SK-N-SH (cell line): ENCODE data around the gene SMYD4.

Experiments
- CHD2 ChIP-seq: fragments of 150-350 bp; IDR thresholded peaks from 2 replicates; pipeline ENCODE4 v1.6.1; 2018; ENCODE audit warnings: low read length; ENCODE audit not compliant: partially characterized antibody
- EP300 ChIP-seq, 2 experiments: IDR thresholded peaks; 2 replicates each; pipeline versions ENCODE4 v1.4.0 to v1.6.1; 2012; ENCODE audit warnings: borderline replicate concordance in 1 of 2, low read depth in 1 of 2, low read length in 1 of 2
- EZH2phosphoT487 ChIP-seq: fragments of 200-600 bp; sonication (generic); IDR thresholded peaks from 2 replicates; pipeline ENCODE4 v1.6.1; 2017; ENCODE audit warnings: low read depth, mixed run types, mild to moderate bottlenecking, antibody characterized with exemption, moderate library complexity, borderline replicate concordance
- MEF2A ChIP-seq: IDR thresholded peaks from 2 replicates; pipeline ENCODE4 v1.4.0; 2012; ENCODE audit warnings: low read depth, borderline replicate concordance
- PBX3 ChIP-seq: IDR thresholded peaks from 2 replicates; pipeline ENCODE4; 2012
- POLR2AphosphoS5 ChIP-seq: IDR thresholded peaks from 2 replicates; pipeline ENCODE4 v1.6.1; 2012; ENCODE audit warnings: low read depth, low read length
- SIN3A ChIP-seq: IDR thresholded peaks from 2 replicates; pipeline ENCODE4 v1.6.1; 2012; ENCODE audit warnings: low read depth, mild to moderate bottlenecking, low read length, moderate library complexity, borderline replicate concordance
- SMC3 ChIP-seq: IDR thresholded peaks from 2 replicates; pipeline ENCODE4 v1.6.1; 2012; ENCODE audit warnings: low read depth, low read length, improper control_type of control experiment
- TCF12 ChIP-seq: IDR thresholded peaks from 2 replicates; pipeline ENCODE4 v1.4.0; 2012
- USF2 ChIP-seq: fragments of 150-350 bp; IDR thresholded peaks from 2 replicates; pipeline ENCODE4 v1.6.1; 2017; ENCODE audit warnings: antibody characterized with exemption, low read length, low read depth, borderline replicate concordance
- TF ChIP-seq, protein P1 (sequence below): fragments of 200-600 bp; sonication (generic); IDR thresholded peaks from 2 replicates; pipeline ENCODE4 v1.6.1; 2017; ENCODE audit warnings: antibody characterized with exemption, mild to moderate bottlenecking, moderate library complexity
- TF ChIP-seq, protein P2 (sequence below): IDR thresholded peaks from 2 replicates; pipeline ENCODE4 v1.4.0; 2012; ENCODE audit warnings: low read depth

DNA sequence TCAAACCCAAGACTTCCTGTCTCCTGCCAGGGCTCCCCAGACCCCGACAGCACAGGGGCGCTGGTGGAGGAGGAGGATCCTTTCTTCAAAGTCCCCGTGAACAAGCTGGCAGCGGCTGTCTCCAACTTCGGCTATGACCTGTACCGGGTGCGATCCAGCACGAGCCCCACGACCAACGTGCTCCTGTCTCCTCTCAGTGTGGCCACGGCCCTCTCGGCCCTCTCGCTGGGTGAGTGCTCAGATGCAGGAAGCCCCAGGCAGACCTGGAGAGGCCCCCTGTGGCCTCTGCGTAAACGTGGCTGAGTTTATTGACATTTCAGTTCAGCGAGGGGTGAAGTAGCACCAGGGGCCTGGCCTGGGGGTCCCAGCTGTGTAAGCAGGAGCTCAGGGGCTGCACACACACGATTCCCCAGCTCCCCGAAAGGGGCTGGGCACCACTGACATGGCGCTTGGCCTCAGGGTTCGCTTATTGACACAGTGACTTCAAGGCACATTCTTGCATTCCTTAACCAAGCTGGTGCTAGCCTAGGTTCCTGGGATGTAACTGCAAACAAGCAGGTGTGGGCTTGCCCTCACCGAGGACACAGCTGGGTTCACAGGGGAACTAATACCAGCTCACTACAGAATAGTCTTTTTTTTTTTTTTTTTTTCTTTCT, 59.8 kb downstream of the SMYD4 start:
- TF ChIP-seq SIN3A (no peak), PBX3 (no peak), POLR2AphosphoS5 (no peak), TCF12 (no peak), EZH2phosphoT487 (no peak), EP300 (IDR thresholded peaks at IDR 0.05; ENCODE audit: borderline replicate concordance in 1 of 2, low read depth in 1 of 2, low read length in 1 of 2) (no peak), MEF2A (no peak), USF2 (no peak), CHD2 (no peak), SMC3 (no peak)
- TF ChIP-seq, protein P1, sequence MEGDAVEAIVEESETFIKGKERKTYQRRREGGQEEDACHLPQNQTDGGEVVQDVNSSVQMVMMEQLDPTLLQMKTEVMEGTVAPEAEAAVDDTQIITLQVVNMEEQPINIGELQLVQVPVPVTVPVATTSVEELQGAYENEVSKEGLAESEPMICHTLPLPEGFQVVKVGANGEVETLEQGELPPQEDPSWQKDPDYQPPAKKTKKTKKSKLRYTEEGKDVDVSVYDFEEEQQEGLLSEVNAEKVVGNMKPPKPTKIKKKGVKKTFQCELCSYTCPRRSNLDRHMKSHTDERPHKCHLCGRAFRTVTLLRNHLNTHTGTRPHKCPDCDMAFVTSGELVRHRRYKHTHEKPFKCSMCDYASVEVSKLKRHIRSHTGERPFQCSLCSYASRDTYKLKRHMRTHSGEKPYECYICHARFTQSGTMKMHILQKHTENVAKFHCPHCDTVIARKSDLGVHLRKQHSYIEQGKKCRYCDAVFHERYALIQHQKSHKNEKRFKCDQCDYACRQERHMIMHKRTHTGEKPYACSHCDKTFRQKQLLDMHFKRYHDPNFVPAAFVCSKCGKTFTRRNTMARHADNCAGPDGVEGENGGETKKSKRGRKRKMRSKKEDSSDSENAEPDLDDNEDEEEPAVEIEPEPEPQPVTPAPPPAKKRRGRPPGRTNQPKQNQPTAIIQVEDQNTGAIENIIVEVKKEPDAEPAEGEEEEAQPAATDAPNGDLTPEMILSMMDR: no peak
- TF ChIP-seq, protein P2, sequence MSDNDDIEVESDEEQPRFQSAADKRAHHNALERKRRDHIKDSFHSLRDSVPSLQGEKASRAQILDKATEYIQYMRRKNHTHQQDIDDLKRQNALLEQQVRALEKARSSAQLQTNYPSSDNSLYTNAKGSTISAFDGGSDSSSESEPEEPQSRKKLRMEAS: no peak
